Natural killer cell (primary cell): Measurements from ENCODE around the gene RPP30. TPM values are rescaled to one million over a fixed set of nuclear protein-coding genes. Genes with fewer than 3 reads are reported as not detected.

Experiments used
- ATAC-seq, 3 donors: fragments of 150-1000 bp in 2 of 3; fragments of 200-7000 bp in 1 of 3; cut with Tn5 transposase; 1 replicate in 1 of 3; 2 replicates in 2 of 3; pipeline ENCODE4 v1.10.0; 2021; ENCODE audit warnings: mild to moderate bottlenecking in 2 of 3, moderate library complexity in 2 of 3
- DNase-seq, 2 donors: peaks; one replicate each; pipeline versions ENCODE4 v3.0.0 to v3.0.0-alpha.2; 2013 to 2021; ENCODE audit warnings: mixed read lengths in 1 of 2
- H3K27ac ChIP-seq: one replicate; pipeline ENCODE4 v1.5.1; 2013; ENCODE audit warnings: mild to moderate bottlenecking, low read length
- H3K27me3 ChIP-seq: one replicate; pipeline ENCODE4 v1.6.1; 2013; ENCODE audit warnings: low read length; ENCODE audit not compliant: control insufficient read depth, insufficient read depth
- H3K36me3 ChIP-seq: one replicate; pipeline ENCODE4 v1.6.1; 2013; ENCODE audit warnings: low read length; ENCODE audit not compliant: control insufficient read depth, insufficient read depth
- H3K4me1 ChIP-seq: one replicate; pipeline ENCODE4 v1.6.1; 2013; ENCODE audit warnings: low read length; ENCODE audit not compliant: control insufficient read depth, insufficient read depth
- H3K4me3 ChIP-seq: one replicate; pipeline ENCODE4 v1.5.1; 2013; ENCODE audit warnings: low read length
- H3K9me3 ChIP-seq: one replicate; pipeline ENCODE4 v1.6.1; 2013; ENCODE audit warnings: low read length; ENCODE audit not compliant: control insufficient read depth, insufficient read depth
- H3K27ac Mint-ChIP-seq, 2 donors: one replicate each; pipeline ENCODE4 v1.8.0; 2022; ENCODE audit warnings: mild to moderate bottlenecking in 2 of 2, mixed read lengths in 2 of 2, moderate library complexity in 1 of 2
- H3K27me3 Mint-ChIP-seq, 2 donors: one replicate each; pipeline ENCODE4 v1.8.0; 2022; ENCODE audit warnings: low read depth in 2 of 2, mixed read lengths in 2 of 2
- H3K36me3 Mint-ChIP-seq: one replicate; pipeline ENCODE4 v1.8.0; 2022; ENCODE audit warnings: mixed read lengths
- H3K4me1 Mint-ChIP-seq, 2 donors: one replicate each; pipeline ENCODE4 v1.8.0; 2022; ENCODE audit warnings: mixed read lengths in 2 of 2
- H3K4me3 Mint-ChIP-seq: one replicate; pipeline ENCODE4 v1.8.0; 2022; ENCODE audit warnings: mild to moderate bottlenecking, moderate library complexity, mixed read lengths
- H3K9me3 Mint-ChIP-seq, 2 donors: one replicate each; pipeline ENCODE4 v1.8.0; 2022; ENCODE audit warnings: mixed read lengths in 2 of 2
- WGBS: methylation state at CpG from one replicate; pipeline ENCODE4 v1.1.7; 2013; ENCODE audit warnings: missing lambda C conversion rate; ENCODE audit not compliant: insufficient coverage; 5-methylcytosine and 5-hydroxymethylcytosine counted together
- intact Hi-C: fragments of 100-400 bp; cut with micrococcal nuclease; formaldehyde crosslinking; loops from one replicate; pipeline ENCODE4 v1.14.2; 2022
- total RNA-seq, 4 donors: library from RNA; stranded (reverse); fragments of 120-200 nt in 1 of 4; gene quantifications; one replicate each; pipeline versions ENCODE4 v1.2.3 to v1.2.4, GENCODE V29; 2013 to 2022
- TF ChIP-seq, protein P1 (sequence below): fragments of 200-600 bp; IDR thresholded peaks from one replicate; pipeline ENCODE4 v1.8.0; 2022; ENCODE audit warnings: antibody characterized with exemption

The RPP30 gene
- total RNA-seq, 3 donors from 2014 or later (not counting 1 experiment from before 2014, with no cell fraction given): 22.6 to 32.5 (median 24.2) TPM

DNA sequence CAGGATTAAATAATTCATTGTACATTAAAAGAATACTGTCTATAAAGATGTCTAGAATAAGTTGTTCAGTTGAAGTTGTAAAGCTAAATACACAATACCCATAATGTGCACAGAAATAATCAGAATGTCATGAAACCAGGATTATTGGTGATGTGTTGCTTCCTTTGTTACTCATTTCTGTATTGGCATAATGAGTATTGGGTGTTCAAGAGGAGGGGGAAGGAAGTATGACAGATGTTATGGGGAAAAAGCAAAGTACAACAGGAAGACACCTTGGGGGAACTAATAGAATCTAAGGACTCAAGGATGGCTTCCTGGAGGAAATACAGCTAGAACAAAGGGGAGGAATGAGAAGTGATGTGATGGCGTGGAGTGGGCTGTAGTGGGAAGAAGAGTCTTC, 34.2 kb downstream of the RPP30 start:
- Mint-ChIP-seq H3K4me1 (no peaks in the 10 kb centered on the region), H3K27me3 (no peaks in the 10 kb centered on the region), H3K36me3 (peaks cover 6% of the 10 kb centered on the region), H3K9me3 (no peaks in the 10 kb centered on the region), H3K4me3 (no peak overlapping the region), H3K27ac (no peak overlapping the region)
- intact Hi-C loops: no loop called here
- 86% methylated on average over 1 of the region's 1 CpG for WGBS
- no peaks in the 10 kb centered on the region for H3K4me1 ChIP-seq
- TF ChIP-seq, protein P1, sequence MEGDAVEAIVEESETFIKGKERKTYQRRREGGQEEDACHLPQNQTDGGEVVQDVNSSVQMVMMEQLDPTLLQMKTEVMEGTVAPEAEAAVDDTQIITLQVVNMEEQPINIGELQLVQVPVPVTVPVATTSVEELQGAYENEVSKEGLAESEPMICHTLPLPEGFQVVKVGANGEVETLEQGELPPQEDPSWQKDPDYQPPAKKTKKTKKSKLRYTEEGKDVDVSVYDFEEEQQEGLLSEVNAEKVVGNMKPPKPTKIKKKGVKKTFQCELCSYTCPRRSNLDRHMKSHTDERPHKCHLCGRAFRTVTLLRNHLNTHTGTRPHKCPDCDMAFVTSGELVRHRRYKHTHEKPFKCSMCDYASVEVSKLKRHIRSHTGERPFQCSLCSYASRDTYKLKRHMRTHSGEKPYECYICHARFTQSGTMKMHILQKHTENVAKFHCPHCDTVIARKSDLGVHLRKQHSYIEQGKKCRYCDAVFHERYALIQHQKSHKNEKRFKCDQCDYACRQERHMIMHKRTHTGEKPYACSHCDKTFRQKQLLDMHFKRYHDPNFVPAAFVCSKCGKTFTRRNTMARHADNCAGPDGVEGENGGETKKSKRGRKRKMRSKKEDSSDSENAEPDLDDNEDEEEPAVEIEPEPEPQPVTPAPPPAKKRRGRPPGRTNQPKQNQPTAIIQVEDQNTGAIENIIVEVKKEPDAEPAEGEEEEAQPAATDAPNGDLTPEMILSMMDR: no peak
- peaks cover 20% of the 10 kb centered on the region for H3K36me3 ChIP-seq
- DNase-seq (no peak), ATAC-seq (no peak)
- no peaks in the 10 kb centered on the region for H3K9me3 ChIP-seq
- no peak overlapping the region for H3K4me3 ChIP-seq
- H3K27me3 ChIP-seq: no peaks in the 10 kb centered on the region
- H3K27ac ChIP-seq: no peak overlapping the region

DNA sequence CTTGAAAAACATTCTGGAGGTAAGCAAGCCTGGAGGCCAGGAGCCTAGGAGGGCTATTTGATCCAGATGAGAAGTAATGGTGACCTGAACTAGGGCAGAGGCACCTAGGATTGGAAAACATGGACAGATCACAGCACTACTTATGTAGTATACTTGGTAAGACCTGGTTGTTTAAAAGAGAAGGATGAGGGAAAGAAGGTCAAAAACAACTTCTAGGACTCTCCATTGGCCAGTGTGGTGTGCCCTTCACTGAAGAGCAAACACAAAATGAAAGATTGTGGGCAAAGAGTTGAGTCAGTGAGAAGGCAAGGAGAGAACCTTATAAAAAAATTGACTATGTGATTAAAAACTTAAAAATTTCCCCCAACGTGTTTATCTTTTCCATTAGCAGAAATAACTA, 34.8 kb downstream of the RPP30 start:
- no peaks in the 10 kb centered on the region for H3K27me3 Mint-ChIP-seq
- no peaks in the 10 kb centered on the region for H3K9me3 Mint-ChIP-seq
- Histone ChIP-seq H3K4me3 (no peak overlapping the region), H3K4me1 (peaks cover under 1% of the 10 kb centered on the region), H3K9me3 (no peaks in the 10 kb centered on the region), H3K27ac (no peak overlapping the region), H3K36me3 (peaks cover 13% of the 10 kb centered on the region), H3K27me3 (no peaks in the 10 kb centered on the region)
- no peaks in the 10 kb centered on the region for H3K4me1 Mint-ChIP-seq
- ATAC-seq (no peak), DNase-seq (no peak)
- TF ChIP-seq, protein P1: no peak
- WGBS: no CpG with 5 or more reads among the region's 1 CpG
- peaks cover under 1% of the 10 kb centered on the region for H3K36me3 Mint-ChIP-seq
- intact Hi-C loops: no loop called here
- H3K27ac Mint-ChIP-seq: no peak overlapping the region
- H3K4me3 Mint-ChIP-seq: no peak overlapping the region

DNA sequence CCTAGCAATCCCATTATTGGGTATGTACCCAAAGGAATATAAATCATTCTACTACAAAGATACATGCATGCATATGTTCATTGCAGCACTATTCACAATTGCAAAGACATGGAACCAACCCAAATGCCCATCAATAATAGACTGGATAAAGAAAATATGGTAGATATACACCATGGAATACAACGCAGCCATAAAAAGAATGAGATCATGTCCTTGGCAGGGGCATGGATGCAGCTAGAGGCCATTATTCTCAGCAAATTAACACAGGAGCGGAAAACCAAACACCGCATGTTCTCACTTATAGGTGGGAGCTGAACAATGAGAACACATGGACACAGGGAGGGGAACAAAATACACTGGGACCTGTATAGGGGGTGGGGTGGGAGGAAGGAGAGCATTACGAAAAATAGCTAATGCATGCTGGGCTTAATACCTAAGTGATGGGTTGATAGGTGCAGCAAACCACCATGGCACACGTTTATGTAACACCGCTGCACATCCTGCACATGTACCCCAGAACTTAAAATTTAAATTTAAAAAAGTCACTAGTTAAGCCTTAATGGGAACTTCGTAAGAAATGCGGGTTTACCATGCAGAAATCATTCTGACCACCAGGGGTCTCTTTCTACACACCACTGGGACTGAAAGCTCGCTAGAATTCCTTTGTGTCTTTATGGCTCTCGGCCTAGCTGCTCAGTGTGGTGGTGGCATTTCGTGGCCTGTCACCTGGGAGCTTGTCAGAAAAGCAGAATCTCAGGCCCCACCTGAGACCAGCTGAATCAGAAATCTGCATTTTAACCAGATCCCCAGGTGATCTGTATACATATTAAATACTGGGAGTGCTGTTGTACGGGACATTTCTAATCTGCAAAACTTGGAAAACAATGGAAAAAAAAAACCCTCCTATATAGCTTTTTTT, 39.6 kb downstream of the RPP30 start:
- no peaks in the 10 kb centered on the region for H3K27me3 ChIP-seq
- no peak overlapping the region for H3K4me3 Mint-ChIP-seq
- H3K36me3 ChIP-seq: peaks cover 3% of the 10 kb centered on the region
- intact Hi-C loops: loop anchor here (1.0 kb wide), 1 partner anchor 340 kb away; no protein-coding TSS in a partner anchor
- 37% methylated on average over 11 of the region's 12 CpGs for WGBS
- H3K4me3 ChIP-seq: no peak overlapping the region
- H3K4me1 Mint-ChIP-seq: no peaks in the 10 kb centered on the region
- TF ChIP-seq, protein P1: peak; percentile 68
- no peaks in the 10 kb centered on the region for H3K9me3 ChIP-seq
- peaks cover 0 to 11% of the 10 kb centered on the region in 2 donors for H3K27me3 Mint-ChIP-seq
- H3K9me3 Mint-ChIP-seq: no peaks in the 10 kb centered on the region
- ATAC-seq: peak; percentile 61 to 77 (median 67)
- DNase-seq: peak in 1 of 2 donors; percentile 78
- no peaks in the 10 kb centered on the region for H3K36me3 Mint-ChIP-seq
- H3K27ac ChIP-seq: no peak overlapping the region
- no peak overlapping the region for H3K27ac Mint-ChIP-seq
- H3K4me1 ChIP-seq: peaks cover 3% of the 10 kb centered on the region
